Natural killer cell (primary cell): ENCODE measurements around the gene LRRC58. TPM values are rescaled to one million over a fixed set of nuclear protein-coding genes. Genes with fewer than 3 reads are reported as not detected.

Experiments used
- ATAC-seq, 3 donors: fragments of 150-1000 bp in 2 of 3; fragments of 200-7000 bp in 1 of 3; cut with Tn5 transposase; 1 replicate in 1 of 3; 2 replicates in 2 of 3; pipeline ENCODE4 v1.10.0; 2021; ENCODE audit warnings: mild to moderate bottlenecking in 2 of 3, moderate library complexity in 2 of 3
- DNase-seq, 2 donors: peaks; one replicate each; pipeline versions ENCODE4 v3.0.0 to v3.0.0-alpha.2; 2013 to 2021; ENCODE audit warnings: mixed read lengths in 1 of 2
- H3K27ac ChIP-seq: one replicate; pipeline ENCODE4 v1.5.1; 2013; ENCODE audit warnings: mild to moderate bottlenecking, low read length
- H3K27me3 ChIP-seq: one replicate; pipeline ENCODE4 v1.6.1; 2013; ENCODE audit warnings: low read length; ENCODE audit not compliant: control insufficient read depth, insufficient read depth
- H3K36me3 ChIP-seq: one replicate; pipeline ENCODE4 v1.6.1; 2013; ENCODE audit warnings: low read length; ENCODE audit not compliant: control insufficient read depth, insufficient read depth
- H3K4me1 ChIP-seq: one replicate; pipeline ENCODE4 v1.6.1; 2013; ENCODE audit warnings: low read length; ENCODE audit not compliant: control insufficient read depth, insufficient read depth
- H3K4me3 ChIP-seq: one replicate; pipeline ENCODE4 v1.5.1; 2013; ENCODE audit warnings: low read length
- H3K9me3 ChIP-seq: one replicate; pipeline ENCODE4 v1.6.1; 2013; ENCODE audit warnings: low read length; ENCODE audit not compliant: control insufficient read depth, insufficient read depth
- H3K27ac Mint-ChIP-seq, 2 donors: one replicate each; pipeline ENCODE4 v1.8.0; 2022; ENCODE audit warnings: mild to moderate bottlenecking in 2 of 2, mixed read lengths in 2 of 2, moderate library complexity in 1 of 2
- H3K27me3 Mint-ChIP-seq, 2 donors: one replicate each; pipeline ENCODE4 v1.8.0; 2022; ENCODE audit warnings: low read depth in 2 of 2, mixed read lengths in 2 of 2
- H3K36me3 Mint-ChIP-seq: one replicate; pipeline ENCODE4 v1.8.0; 2022; ENCODE audit warnings: mixed read lengths
- H3K4me1 Mint-ChIP-seq, 2 donors: one replicate each; pipeline ENCODE4 v1.8.0; 2022; ENCODE audit warnings: mixed read lengths in 2 of 2
- H3K4me3 Mint-ChIP-seq: one replicate; pipeline ENCODE4 v1.8.0; 2022; ENCODE audit warnings: mild to moderate bottlenecking, moderate library complexity, mixed read lengths
- H3K9me3 Mint-ChIP-seq, 2 donors: one replicate each; pipeline ENCODE4 v1.8.0; 2022; ENCODE audit warnings: mixed read lengths in 2 of 2
- CTCF ChIP-seq: fragments of 200-600 bp; IDR thresholded peaks from one replicate; pipeline ENCODE4 v1.8.0; 2022; ENCODE audit warnings: antibody characterized with exemption
- WGBS: methylation state at CpG from one replicate; pipeline ENCODE4 v1.1.7; 2013; ENCODE audit warnings: missing lambda C conversion rate; ENCODE audit not compliant: insufficient coverage; 5-methylcytosine and 5-hydroxymethylcytosine counted together
- intact Hi-C: fragments of 100-400 bp; cut with micrococcal nuclease; formaldehyde crosslinking; loops from one replicate; pipeline ENCODE4 v1.14.2; 2022
- total RNA-seq, 4 donors: library from RNA; stranded (reverse); fragments of 120-200 nt in 1 of 4; gene quantifications; one replicate each; pipeline versions ENCODE4 v1.2.3 to v1.2.4, GENCODE V29; 2013 to 2022

LRRC58 gene
- total RNA-seq, 3 donors from 2014 or later (not counting 1 experiment from before 2014, with no cell fraction given) = 17.0 to 21.8 (median 18.2) TPM

- intact Hi-C loops = no loop called here
- peaks cover 26 to 53% of the 10 kb centered on the region in 2 donors for H3K27me3 Mint-ChIP-seq
- no peak overlapping the region for H3K27ac ChIP-seq
- TF ChIP-seq CTCF = no peak
- H3K27ac Mint-ChIP-seq = no peak overlapping the region
- H3K4me3 Mint-ChIP-seq = no peak overlapping the region
- no peaks in the 10 kb centered on the region for H3K9me3 Mint-ChIP-seq
- DNase-seq (no peak), ATAC-seq (no peak)
- no peaks in the 10 kb centered on the region for H3K4me1 Mint-ChIP-seq
- H3K27me3 ChIP-seq = no peaks in the 10 kb centered on the region
- no peaks in the 10 kb centered on the region for H3K9me3 ChIP-seq
- no peaks in the 10 kb centered on the region for H3K36me3 Mint-ChIP-seq
- no peaks in the 10 kb centered on the region for H3K36me3 ChIP-seq
- WGBS = 61% methylated on average over 4 of the region's 4 CpGs
- no peak overlapping the region for H3K4me3 ChIP-seq
- H3K4me1 ChIP-seq = no peaks in the 10 kb centered on the region
These were observed 73.5 kb downstream of the LRRC58 start for GRCh38 chr3:120275618-120276017.

DNA sequence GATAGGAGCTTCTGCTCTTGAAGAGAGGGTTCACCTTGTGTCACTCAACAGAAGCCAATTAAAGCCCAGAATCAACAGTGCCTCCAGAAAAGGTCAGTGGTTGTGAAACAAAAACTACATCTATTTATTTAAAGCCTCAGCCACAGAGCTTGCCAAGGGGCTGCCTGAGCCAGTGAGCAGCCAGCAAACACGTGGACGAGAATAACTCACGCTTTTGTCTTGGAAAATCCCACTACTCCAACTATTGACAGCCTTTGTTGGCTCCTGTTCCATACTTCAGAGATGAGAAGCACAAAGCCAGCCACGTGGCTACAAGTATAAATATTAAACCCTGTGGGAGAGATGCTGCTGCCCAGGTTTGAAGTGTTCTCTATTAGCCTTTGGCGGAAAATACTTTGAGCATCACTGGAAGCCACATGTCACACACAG lies 74.4 kb downstream of the LRRC58 start:
- DNase-seq (no peak), ATAC-seq (no peak)
- H3K27me3 ChIP-seq = peaks cover 2% of the 10 kb centered on the region
- H3K36me3 ChIP-seq = no peaks in the 10 kb centered on the region
- 85% methylated on average over 5 of the region's 5 CpGs for WGBS
- no peaks in the 10 kb centered on the region for H3K9me3 ChIP-seq
- Mint-ChIP-seq H3K27ac (no peak overlapping the region), H3K36me3 (no peaks in the 10 kb centered on the region), H3K4me1 (no peaks in the 10 kb centered on the region), H3K27me3 (peaks cover 24 to 61% of the 10 kb centered on the region in 2 donors), H3K4me3 (no peak overlapping the region), H3K9me3 (no peaks in the 10 kb centered on the region)
- no peak for TF ChIP-seq CTCF
- no peak overlapping the region for H3K27ac ChIP-seq
- intact Hi-C loops = no loop called here
- H3K4me3 ChIP-seq = no peak overlapping the region
- no peaks in the 10 kb centered on the region for H3K4me1 ChIP-seq

Other genes starting within 250 kb of the LRRC58 start
- under 1 TPM in 2 of 3 donors, not detected in 1; 0.18 to 0.75 TPM for gene GPR156, start 64.1 kb downstream of the LRRC58 start, total RNA-seq
- gene FSTL1, start 101.6 kb upstream of the LRRC58 start, total RNA-seq = 1 to 10 TPM; 1.1 to 1.9 (median 1.4) TPM
- 10 to 100 TPM; 59.5 to 86.9 (median 65.2) TPM for gene NDUFB4, start 247.0 kb upstream of the LRRC58 start, total RNA-seq